ENCODE measurements around the gene CACNA1B.

CACNA1B gene

GRCh38 chr9:138031186-138031585 lies 153.6 kb downstream of the CACNA1B start:
- peaks cover 10% of the 10 kb centered on the region for H3K9me3 ChIP-seq
- no peak overlapping the region for H3K4me2 ChIP-seq
- no peaks in the 10 kb centered on the region for H3K4me1 ChIP-seq
- TF ChIP-seq Cebpa-rat (IDR thresholded peaks at IDR 0.05), result no peak
- no peak overlapping the region for H3K27ac ChIP-seq
- H3K9ac ChIP-seq, result no peak overlapping the region
- H3K4me3 ChIP-seq, result no peak overlapping the region
- H3K36me3 ChIP-seq, result no peaks in the 10 kb centered on the region
- no peaks in the 10 kb centered on the region for H4K20me1 ChIP-seq
- peaks cover 1% of the 10 kb centered on the region; the same call in 1 of the 2 replicates for H3K27me3 ChIP-seq

- Histone ChIP-seq H4K20me1 (no peaks in the 10 kb centered on the region), H3K36me3 (no peaks in the 10 kb centered on the region), H3K4me3 (no peak overlapping the region), H3K27ac (no peak overlapping the region), H3K4me1 (no peaks in the 10 kb centered on the region), H3K4me2 (no peak overlapping the region), H3K27me3 (no peaks in the 10 kb centered on the region), H3K9ac (no peak overlapping the region), H3K9me3 (0 out of 2 replicates have a peak, but pooled peaks cover 4% of the 10 kb centered on the region)
- no peak for TF ChIP-seq Cebpa-rat (IDR thresholded peaks at IDR 0.05)
Measured at GRCh38 chr9:138033950-138034349, 156.4 kb downstream of the CACNA1B start.

- H3K4me2 ChIP-seq, result no peak overlapping the region
- no peak overlapping the region for H3K4me3 ChIP-seq
- H3K36me3 ChIP-seq, result no peaks in the 10 kb centered on the region
- H3K9ac ChIP-seq, result no peak overlapping the region
- no peaks in the 10 kb centered on the region for H3K4me1 ChIP-seq
- H4K20me1 ChIP-seq, result no peaks in the 10 kb centered on the region
- H3K27me3 ChIP-seq, result no peaks in the 10 kb centered on the region
- H3K27ac ChIP-seq, result no peak overlapping the region
- no peaks in the 10 kb centered on the region for H3K9me3 ChIP-seq
- TF ChIP-seq Cebpa-rat (IDR thresholded peaks at IDR 0.05), result no peak
Measured at GRCh38 chr9:138037140-138037539, 159.6 kb downstream of the CACNA1B start.

- Histone ChIP-seq H4K20me1 (no peaks in the 10 kb centered on the region), H3K27me3 (no peaks in the 10 kb centered on the region), H3K4me1 (no peaks in the 10 kb centered on the region), H3K36me3 (no peaks in the 10 kb centered on the region), H3K4me2 (no peak overlapping the region), H3K9ac (no peak overlapping the region), H3K27ac (no peak overlapping the region), H3K9me3 (no peaks in the 10 kb centered on the region), H3K4me3 (no peak overlapping the region)
- no peak for TF ChIP-seq Cebpa-rat (IDR thresholded peaks at IDR 0.05)
Measured at GRCh38 chr9:138038244-138038671, 160.7 kb downstream of the CACNA1B start.

- H3K27me3 ChIP-seq, result no peaks in the 10 kb centered on the region
- no peak overlapping the region for H3K27ac ChIP-seq
- no peaks in the 10 kb centered on the region for H3K9me3 ChIP-seq
- no peaks in the 10 kb centered on the region for H4K20me1 ChIP-seq
- no peak overlapping the region for H3K4me2 ChIP-seq
- H3K4me3 ChIP-seq, result no peak overlapping the region
- no peaks in the 10 kb centered on the region for H3K36me3 ChIP-seq
- no peak for TF ChIP-seq Cebpa-rat (IDR thresholded peaks at IDR 0.05)
- H3K4me1 ChIP-seq, result peaks cover 9% of the 10 kb centered on the region
- no peak overlapping the region for H3K9ac ChIP-seq
Measured at GRCh38 chr9:138040446-138041430, 163.2 kb downstream of the CACNA1B start.

GRCh38 chr9:138042146-138042545 lies 164.6 kb downstream of the CACNA1B start:
- H3K36me3 ChIP-seq, result no peaks in the 10 kb centered on the region
- no peak for TF ChIP-seq Cebpa-rat (IDR thresholded peaks at IDR 0.05)
- no peaks in the 10 kb centered on the region for H3K9me3 ChIP-seq
- H3K27me3 ChIP-seq, result no peaks in the 10 kb centered on the region
- no peak overlapping the region for H3K9ac ChIP-seq
- no peak overlapping the region for H3K4me3 ChIP-seq
- no peak overlapping the region for H3K4me2 ChIP-seq
- peaks cover 23% of the 10 kb centered on the region for H3K4me1 ChIP-seq
- H3K27ac ChIP-seq, result no peak overlapping the region
- no peaks in the 10 kb centered on the region for H4K20me1 ChIP-seq

GRCh38 chr9:138042640-138043039 lies 165.1 kb downstream of the CACNA1B start:
- no peaks in the 10 kb centered on the region for H4K20me1 ChIP-seq
- TF ChIP-seq Cebpa-rat (IDR thresholded peaks at IDR 0.05), result no peak

GRCh38 chr9:138043061-138043410 lies 165.5 kb downstream of the CACNA1B start:
- Histone ChIP-seq H4K20me1 (no peaks in the 10 kb centered on the region), H3K27ac (no peak overlapping the region), H3K9me3 (no peaks in the 10 kb centered on the region), H3K4me2 (no peak overlapping the region), H3K4me3 (no peak overlapping the region), H3K36me3 (no peaks in the 10 kb centered on the region), H3K9ac (no peak overlapping the region), H3K4me1 (peaks cover 23% of the 10 kb centered on the region), H3K27me3 (no peaks in the 10 kb centered on the region)
- TF ChIP-seq Cebpa-rat (IDR thresholded peaks at IDR 0.05), result no peak

More at GRCh38 chr9:138042640-138043039, 165.1 kb downstream of the CACNA1B start:
- Histone ChIP-seq H3K9ac (no peak overlapping the region), H3K4me1 (peaks cover 23% of the 10 kb centered on the region), H3K27me3 (no peaks in the 10 kb centered on the region), H3K9me3 (no peaks in the 10 kb centered on the region), H3K27ac (no peak overlapping the region), H3K36me3 (no peaks in the 10 kb centered on the region), H3K4me3 (no peak overlapping the region), H3K4me2 (no peak overlapping the region)

- no peak overlapping the region for H3K9ac ChIP-seq
- TF ChIP-seq Cebpa-rat (IDR thresholded peaks at IDR 0.05), result no peak
- H3K27me3 ChIP-seq, result no peaks in the 10 kb centered on the region
- no peak overlapping the region for H3K4me3 ChIP-seq
- H3K4me2 ChIP-seq, result no peak overlapping the region
- no peaks in the 10 kb centered on the region for H3K9me3 ChIP-seq
- no peaks in the 10 kb centered on the region for H3K36me3 ChIP-seq
- no peaks in the 10 kb centered on the region for H4K20me1 ChIP-seq
- H3K4me1 ChIP-seq, result peaks cover 23% of the 10 kb centered on the region
- no peak overlapping the region for H3K27ac ChIP-seq
Measured at GRCh38 chr9:138043411-138044345, 166.1 kb downstream of the CACNA1B start.
